Spleen (tissue), 7 donors: Measurements from ENCODE around the gene OR10P1.

Source experiments
- POLR2AphosphoS5 ChIP-seq, 3 donors: sonication (generic); formaldehyde crosslinking; IDR thresholded peaks; one replicate each; pipeline ENCODE4 v1.5.1; 2017; ENCODE audit warnings: antibody characterized with exemption in 3 of 3
- TF ChIP-seq, protein P1 (sequence below), 11 experiments: fragments of 200-600 bp in 7 of 11; fragments of 450-650 bp in 4 of 11; sonication (generic) in 4 of 11; IDR thresholded peaks in 8 of 11; conservative IDR thresholded peaks in 3 of 11; 1 replicate in 7 of 11; 2 replicates in 4 of 11; pipeline versions ENCODE4 v1.4.0 to v1.8.0; 2016 to 2021; ENCODE audit warnings: antibody characterized with exemption in 11 of 11, inconsistent platforms in 4 of 11, mild to moderate bottlenecking in 1 of 11
- donor health status: DM: no; HTN: no; CAD: no; lungs with moderate emphysema.
- donor health status: DM: no; HTN: no; CAD: no.
- donor health status: DM: no; HTN: no; CAD: no.

DNA sequence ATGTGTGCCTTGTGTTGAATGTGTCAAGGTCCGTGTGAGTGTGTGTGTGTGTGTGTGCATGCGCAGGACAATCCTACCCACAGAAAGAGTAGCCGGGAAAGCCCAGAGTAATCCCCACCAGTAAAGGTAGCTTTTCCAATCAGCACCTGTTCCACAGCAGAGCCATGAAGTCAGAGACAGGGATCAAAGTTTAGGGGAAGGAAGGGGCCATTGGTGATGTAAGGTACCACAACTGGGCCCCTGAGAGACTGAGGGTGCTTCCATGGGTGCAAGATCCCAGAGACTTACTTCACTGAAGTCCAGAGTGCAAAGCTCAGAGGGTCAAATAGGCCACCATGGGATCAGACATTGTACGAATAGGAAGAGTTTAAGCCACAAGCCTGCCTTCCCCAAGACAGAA lies 20.5 kb downstream of the OR10P1 start:
- no peak for TF ChIP-seq POLR2AphosphoS5 (IDR thresholded peaks at IDR 0.05)
- TF ChIP-seq, protein P1, sequence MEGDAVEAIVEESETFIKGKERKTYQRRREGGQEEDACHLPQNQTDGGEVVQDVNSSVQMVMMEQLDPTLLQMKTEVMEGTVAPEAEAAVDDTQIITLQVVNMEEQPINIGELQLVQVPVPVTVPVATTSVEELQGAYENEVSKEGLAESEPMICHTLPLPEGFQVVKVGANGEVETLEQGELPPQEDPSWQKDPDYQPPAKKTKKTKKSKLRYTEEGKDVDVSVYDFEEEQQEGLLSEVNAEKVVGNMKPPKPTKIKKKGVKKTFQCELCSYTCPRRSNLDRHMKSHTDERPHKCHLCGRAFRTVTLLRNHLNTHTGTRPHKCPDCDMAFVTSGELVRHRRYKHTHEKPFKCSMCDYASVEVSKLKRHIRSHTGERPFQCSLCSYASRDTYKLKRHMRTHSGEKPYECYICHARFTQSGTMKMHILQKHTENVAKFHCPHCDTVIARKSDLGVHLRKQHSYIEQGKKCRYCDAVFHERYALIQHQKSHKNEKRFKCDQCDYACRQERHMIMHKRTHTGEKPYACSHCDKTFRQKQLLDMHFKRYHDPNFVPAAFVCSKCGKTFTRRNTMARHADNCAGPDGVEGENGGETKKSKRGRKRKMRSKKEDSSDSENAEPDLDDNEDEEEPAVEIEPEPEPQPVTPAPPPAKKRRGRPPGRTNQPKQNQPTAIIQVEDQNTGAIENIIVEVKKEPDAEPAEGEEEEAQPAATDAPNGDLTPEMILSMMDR (IDR thresholded peaks at IDR 0.05 in 8 of 11, conservative IDR thresholded peaks at IDR 0.05 in 3 of 11): no peak
